HK-2 (cell line): ENCODE measurements around the gene RALGPS1.

ENCODE experiments used
- DNase-seq: peaks from one replicate; pipeline ENCODE4 v3.0.0-alpha.2; 2018; ENCODE audit not compliant: unreplicated experiment

RALGPS1 gene

GRCh38 chr9:127224178-127224882, 309.7 kb downstream of the RALGPS1 start:
- DNase-seq, result peak; percentile 93

GRCh38 chr9:127224883-127225739, 310.5 kb downstream of the RALGPS1 start:
- DNase-seq, result peak; percentile 99

GRCh38 chr9:127225801-127226625, 311.4 kb downstream of the RALGPS1 start:
- DNase-seq, result peak; percentile 52

- DNase-seq, result no peak
Measured at GRCh38 chr9:127229691-127230417, 315.3 kb downstream of the RALGPS1 start.

- DNase-seq, result no peak
Measured at GRCh38 chr9:127231666-127232065, 317.1 kb downstream of the RALGPS1 start.

GRCh38 chr9:127232833-127233549, 318.4 kb downstream of the RALGPS1 start:
- no peak for DNase-seq

GRCh38 chr9:127233550-127233949, 319.0 kb downstream of the RALGPS1 start:
- no peak for DNase-seq

GRCh38 chr9:127233989-127234388, 319.4 kb downstream of the RALGPS1 start:
- no peak for DNase-seq

GRCh38 chr9:127237801-127238200, 323.2 kb downstream of the RALGPS1 start:
- DNase-seq, result no peak

- DNase-seq, result no peak
Measured at GRCh38 chr9:127241354-127241753, 326.8 kb downstream of the RALGPS1 start.

- DNase-seq, result peak; percentile 93
Measured at GRCh38 chr9:127244609-127245601, 330.3 kb downstream of the RALGPS1 start.

GRCh38 chr9:127245637-127246164, 331.1 kb downstream of the RALGPS1 start:
- no peak for DNase-seq

GRCh38 chr9:127248241-127248640, 333.7 kb downstream of the RALGPS1 start:
- DNase-seq, result no peak

- no peak for DNase-seq
Measured at GRCh38 chr9:127249877-127250276, 335.3 kb downstream of the RALGPS1 start.

- DNase-seq, result no peak
Measured at GRCh38 chr9:127250896-127251391, 336.4 kb downstream of the RALGPS1 start.

- DNase-seq, result no peak
Measured at GRCh38 chr9:127252410-127253318, 338.1 kb downstream of the RALGPS1 start.

GRCh38 chr9:127253446-127253845, 338.9 kb downstream of the RALGPS1 start:
- no peak for DNase-seq

GRCh38 chr9:127255692-127256091, 341.1 kb downstream of the RALGPS1 start:
- DNase-seq, result no peak
